ENCODE data around the gene MYBBP1A.

DNA sequence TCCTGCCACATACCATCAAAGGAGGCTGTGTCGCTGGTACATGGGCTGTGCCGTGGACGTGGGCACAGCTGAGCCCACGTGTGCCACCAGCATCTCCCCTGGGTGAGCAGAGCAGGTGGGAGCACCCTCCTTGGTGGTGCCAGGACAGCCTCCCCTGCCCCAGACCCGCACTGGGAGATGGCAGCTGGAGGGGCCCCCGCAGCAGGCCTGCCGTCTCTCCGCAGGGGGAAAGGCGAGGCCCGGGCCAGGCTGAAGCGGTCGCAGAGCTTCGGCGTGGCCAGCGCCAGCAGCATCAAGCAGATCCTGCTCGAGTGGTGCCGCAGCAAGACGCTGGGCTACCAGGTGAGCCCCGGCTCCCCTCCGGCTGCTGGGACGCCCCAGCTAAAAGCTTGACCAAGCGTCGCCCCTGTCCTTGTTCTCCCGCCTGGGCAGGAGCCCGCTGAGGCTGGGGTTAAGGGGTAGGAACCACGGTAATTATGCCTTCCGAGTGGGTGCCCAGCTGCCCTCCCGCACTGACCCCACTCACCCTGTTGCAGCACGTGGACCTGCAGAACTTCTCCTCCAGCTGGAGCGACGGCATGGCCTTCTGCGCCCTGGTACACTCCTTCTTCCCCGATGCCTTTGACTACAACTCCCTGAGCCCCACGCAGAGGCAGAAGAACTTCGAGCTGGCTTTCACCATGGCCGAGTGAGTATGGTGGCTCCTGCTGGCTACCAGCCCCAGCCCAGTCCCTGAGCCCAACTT is 41.6 kb upstream of the MYBBP1A start:
- no peak for TF ChIP-seq GATA3 (IDR thresholded peaks at IDR 0.05; ENCODE audit: low read depth, low read length)
- no peak for TF ChIP-seq GATA2 (IDR thresholded peaks at IDR 0.05; ENCODE audit: low read depth, low read length)

All from SH-SY5Y (cell line).